NOMO-1 treated with DMSO at 0.1 percent for 48 hours (cell line): ENCODE data around the gene FGD3.

ENCODE experiments used
- DNase-seq: peaks from one replicate; lab custom pipeline; 2025; ENCODE audit not compliant: unreplicated experiment; lab: John Stamatoyannopoulos, UW

Gene FGD3

GRCh38 chr9:93052791-93053540 is 105.6 kb downstream of the FGD3 start:
- no peak for DNase-seq

- no peak for DNase-seq
Measured at GRCh38 chr9:93053781-93054331, 106.5 kb downstream of the FGD3 start.

- DNase-seq: no peak
Measured at GRCh38 chr9:93054758-93055704, 107.7 kb downstream of the FGD3 start.

- DNase-seq: no peak
Measured at GRCh38 chr9:93057042-93057702, 109.8 kb downstream of the FGD3 start.

- no peak for DNase-seq
Measured at GRCh38 chr9:93057703-93058354, 110.5 kb downstream of the FGD3 start.

GRCh38 chr9:93058355-93059010 is 111.2 kb downstream of the FGD3 start, which contains the start of gene SUSD3:
SUSD3 (plus strand) TSS chr9:93058701; CDS start chr9:93058743, 42 bp downstream.
- DNase-seq: peak; percentile 30

GRCh38 chr9:93059011-93059714 is 111.8 kb downstream of the FGD3 start:
- DNase-seq: peak; percentile 37

GRCh38 chr9:93059715-93060578 is 112.6 kb downstream of the FGD3 start:
- no peak for DNase-seq

GRCh38 chr9:93060746-93061259 is 113.5 kb downstream of the FGD3 start:
- no peak for DNase-seq

- DNase-seq: no peak
Measured at GRCh38 chr9:93061260-93061751, 114.0 kb downstream of the FGD3 start.

- DNase-seq: no peak
Measured at GRCh38 chr9:93061791-93062763, 114.8 kb downstream of the FGD3 start.

GRCh38 chr9:93064392-93065134 is 117.2 kb downstream of the FGD3 start:
- DNase-seq: peak; percentile 96

GRCh38 chr9:93065135-93065720 is 117.9 kb downstream of the FGD3 start:
- no peak for DNase-seq

- no peak for DNase-seq
Measured at GRCh38 chr9:93066978-93067603, 119.8 kb downstream of the FGD3 start.

- no peak for DNase-seq
Measured at GRCh38 chr9:93068956-93069355, 121.6 kb downstream of the FGD3 start.
